Measurements from ENCODE around the gene LRRC7.

The LRRC7 gene

GRCh38 chr1:69592341-69592740 is 24.6 kb downstream of the LRRC7 start:
- no peak for DNase-seq

GRCh38 chr1:69595486-69595885 is 27.8 kb downstream of the LRRC7 start:
- peak; percentile 79 for DNase-seq

- DNase-seq, result no peak
These were observed 43.6 kb downstream of the LRRC7 start for GRCh38 chr1:69611316-69611715.

GRCh38 chr1:69613414-69613813 is 45.7 kb downstream of the LRRC7 start:
- no peak for DNase-seq

GRCh38 chr1:69638673-69639072 is 71.0 kb downstream of the LRRC7 start:
- no peak for DNase-seq

GRCh38 chr1:69639159-69639558 is 71.4 kb downstream of the LRRC7 start:
- no peak for DNase-seq

- no peak for DNase-seq
These were observed 75.5 kb downstream of the LRRC7 start for GRCh38 chr1:69643266-69643665.

- no peak for DNase-seq
These were observed 77.8 kb downstream of the LRRC7 start for GRCh38 chr1:69645477-69645876.

- DNase-seq, result peak; percentile 61
These were observed 80.8 kb downstream of the LRRC7 start for GRCh38 chr1:69648486-69648885.

- no peak for DNase-seq
These were observed 81.8 kb downstream of the LRRC7 start for GRCh38 chr1:69649383-69649990.

- peak; percentile 68 for DNase-seq
These were observed 83.1 kb downstream of the LRRC7 start for GRCh38 chr1:69650779-69651178.

- DNase-seq, result no peak
These were observed 83.9 kb downstream of the LRRC7 start for GRCh38 chr1:69651656-69652055.

- no peak for DNase-seq
These were observed 90.2 kb downstream of the LRRC7 start for GRCh38 chr1:69657971-69658370.

GRCh38 chr1:69661686-69662085 is 94.0 kb downstream of the LRRC7 start:
- DNase-seq, result no peak

- DNase-seq, result no peak
These were observed 94.6 kb downstream of the LRRC7 start for GRCh38 chr1:69662321-69662720.

GRCh38 chr1:69671363-69672010 is 103.8 kb downstream of the LRRC7 start:
- peak; percentile 41 for DNase-seq

GRCh38 chr1:69673321-69673720 is 105.6 kb downstream of the LRRC7 start:
- DNase-seq, result peak; percentile 54

- DNase-seq, result no peak
These were observed 112.2 kb downstream of the LRRC7 start for GRCh38 chr1:69679965-69680364.

- no peak for DNase-seq
These were observed 118.8 kb downstream of the LRRC7 start for GRCh38 chr1:69686367-69686984.

- DNase-seq, result no peak
These were observed 120.5 kb downstream of the LRRC7 start for GRCh38 chr1:69688193-69688592.

GRCh38 chr1:69691179-69691578 is 123.5 kb downstream of the LRRC7 start:
- no peak for DNase-seq

- DNase-seq, result no peak
These were observed 126.4 kb downstream of the LRRC7 start for GRCh38 chr1:69693921-69694675.

- DNase-seq, result no peak
These were observed 129.6 kb downstream of the LRRC7 start for GRCh38 chr1:69697340-69697739.

GRCh38 chr1:69700770-69701169 is 133.0 kb downstream of the LRRC7 start:
- DNase-seq, result peak; percentile 40

Data from NCI-H446 treated with DMSO at 0.1 percent for 48 hours (cell line).